H1 (cell line): ENCODE measurements around the gene PITPNC1. TPM values are rescaled to one million over a fixed set of nuclear protein-coding genes. Genes with fewer than 3 reads are reported as not detected.

Experiments used
- CTCF ChIA-PET: fragments of 300-600 bp; sonication (Branson Sonifier 250); formaldehyde crosslinking; loops from one replicate; lab custom pipeline; 2021; ENCODE audit not compliant: partially characterized antibody; lab: Charles Lee
- POLR2A ChIA-PET: fragments of 300-600 bp; sonication (Branson Sonifier 250); formaldehyde crosslinking; loops from one replicate; lab custom pipeline; 2021; ENCODE audit warnings: inconsistent platforms; ENCODE audit not compliant: partially characterized antibody; lab: Charles Lee
- DNase-seq, 2 experiments: peaks; one replicate each; pipeline versions ENCODE4 v3.0.0 to v3.0.0-alpha.2; 2010 to 2022; ENCODE audit warnings: low spot score in 2 of 2, low read depth in 1 of 2, mixed read lengths in 1 of 2
- FAIRE-seq: peaks from 2 replicates; lab custom pipeline; 2011; peaks lifted over from hg19 to GRCh38; lab: Jason Lieb, UNC
- H2AFZ ChIP-seq: 2 replicates; pipeline ENCODE4 v1.8.1; 2012; ENCODE audit warnings: low read length, inconsistent platforms
- H2AK5ac ChIP-seq: 2 replicates; pipeline ENCODE4 v1.6.1; 2013; ENCODE audit warnings: low read depth, low read length
- H2BK120ac ChIP-seq: replicated peaks from 2 replicates; pipeline ENCODE3; 2013; ENCODE audit warnings: low read depth, low read length, inconsistent platforms
- H2BK12ac ChIP-seq: 2 replicates; pipeline ENCODE4 v1.6.1; 2013; ENCODE audit warnings: low read depth, low read length
- H2BK15ac ChIP-seq: 2 replicates; pipeline ENCODE4 v1.6.1; 2013; ENCODE audit warnings: low read length
- H2BK20ac ChIP-seq: 2 replicates; pipeline ENCODE4 v1.6.1; 2013; ENCODE audit warnings: low read length
- H2BK5ac ChIP-seq: 2 replicates; pipeline ENCODE4 v1.6.1; 2013; ENCODE audit warnings: low read depth, low read length
- H3K14ac ChIP-seq: 2 replicates; pipeline ENCODE4 v1.6.1; 2013; ENCODE audit warnings: inconsistent platforms; ENCODE audit not compliant: insufficient read length
- H3K18ac ChIP-seq: 2 replicates; pipeline ENCODE4 v1.6.1; 2013; ENCODE audit warnings: low read length; ENCODE audit errors: extremely low read depth
- H3K23ac ChIP-seq: 2 replicates; pipeline ENCODE4 v1.6.1; 2013; ENCODE audit warnings: inconsistent platforms; ENCODE audit not compliant: insufficient read length
- H3K23me2 ChIP-seq: 2 replicates; pipeline ENCODE4 v1.6.1; 2013; ENCODE audit warnings: low read depth, low read length
- H3K27ac ChIP-seq: 2 replicates; pipeline ENCODE4 v1.6.1; 2011; ENCODE audit warnings: low read depth, low read length, inconsistent platforms
- H3K27me3 ChIP-seq, 4 experiments: replicated peaks in 1 of 4; 1 replicate in 1 of 4; 2 replicates in 3 of 4; pipeline versions ENCODE4 v1.6.1 to v1.8.1; 2011 to 2013; ENCODE audit warnings: low read length in 3 of 4, mild to moderate bottlenecking in 3 of 4, inconsistent platforms in 2 of 4, mixed read lengths in 2 of 4, moderate library complexity in 1 of 4; ENCODE audit not compliant: control insufficient read depth in 3 of 4, insufficient read depth in 3 of 4; ENCODE audit errors: extremely low read depth in 1 of 4
- H3K36me3 ChIP-seq, 4 experiments: 2 replicates each; pipeline versions ENCODE4 v1.6.1 to v1.8.1; 2011 to 2013; ENCODE audit warnings: mild to moderate bottlenecking in 4 of 4, low read length in 3 of 4, moderate library complexity in 2 of 4, control low read depth in 1 of 4, inconsistent platforms in 1 of 4; ENCODE audit not compliant: insufficient read depth in 4 of 4, control insufficient read depth in 2 of 4
- H3K4ac ChIP-seq: replicated peaks from 2 replicates; pipeline ENCODE3; 2013; ENCODE audit warnings: low read length, low read depth, mixed read lengths, inconsistent platforms; ENCODE audit not compliant: insufficient read length
- H3K4me1 ChIP-seq, 4 experiments: replicated peaks in 1 of 4; 1 replicate in 1 of 4; 2 replicates in 3 of 4; pipeline versions ENCODE4 v1.6.1 to v1.8.1; 2011 to 2013; ENCODE audit warnings: low read length in 3 of 4, inconsistent platforms in 2 of 4, mixed read lengths in 1 of 4; ENCODE audit not compliant: insufficient read depth in 4 of 4, control insufficient read depth in 3 of 4
- H3K4me2 ChIP-seq, 2 experiments: 2 replicates each; pipeline versions ENCODE4 v1.6.1 to v1.8.1; 2011 to 2013; ENCODE audit warnings: low read depth in 2 of 2, low read length in 2 of 2, control low read depth in 1 of 2, inconsistent platforms in 1 of 2, mild to moderate bottlenecking in 1 of 2; ENCODE audit not compliant: insufficient read depth in 1 of 2
- H3K4me3 ChIP-seq, 4 experiments: fragments of 200-600, 300-600 bp in 1 of 4; sonication (generic), shearing (Covaris generic), sonication (Bioruptor Twin) in 1 of 4; 2 replicates each; pipeline versions ENCODE4 v1.5.1 to v1.8.1; 2011 to 2016; ENCODE audit warnings: low read length in 4 of 4, low read depth in 3 of 4, control low read depth in 2 of 4, inconsistent platforms in 2 of 4, mild to moderate bottlenecking in 2 of 4, mixed read lengths in 1 of 4, moderate library complexity in 1 of 4; ENCODE audit not compliant: insufficient read depth in 2 of 4; ENCODE audit errors: extremely low read depth in 1 of 4
- H3K56ac ChIP-seq: replicated peaks from 2 replicates; pipeline ENCODE3; 2013; ENCODE audit warnings: low read depth, mild to moderate bottlenecking, mixed read lengths, low read length, inconsistent platforms; ENCODE audit not compliant: insufficient read length
- H3K79me1 ChIP-seq: 2 replicates; pipeline ENCODE4 v1.6.1; 2013; ENCODE audit warnings: low read depth, low read length, control low read depth
- H3K79me2 ChIP-seq, 2 experiments: 2 replicates each; pipeline versions ENCODE4 v1.6.1 to v1.8.1; 2012 to 2013; ENCODE audit warnings: low read length in 2 of 2, mild to moderate bottlenecking in 2 of 2, inconsistent platforms in 1 of 2; ENCODE audit not compliant: insufficient read depth in 2 of 2, control insufficient read depth in 1 of 2
- H3K9ac ChIP-seq, 4 experiments: replicated peaks in 1 of 4; 1 replicate in 1 of 4; 2 replicates in 3 of 4; pipeline versions ENCODE4 v1.6.1 to v1.8.1; 2011 to 2013; ENCODE audit warnings: low read depth in 3 of 4, low read length in 3 of 4, control low read depth in 2 of 4, mild to moderate bottlenecking in 2 of 4, moderate library complexity in 2 of 4, inconsistent platforms in 1 of 4; ENCODE audit errors: extremely low read depth in 1 of 4
- H3K9me3 ChIP-seq, 2 experiments: 2 replicates each; pipeline versions ENCODE4 v1.6.1 to v1.8.1; 2012 to 2013; ENCODE audit warnings: mild to moderate bottlenecking in 2 of 2, moderate library complexity in 2 of 2, control low read depth in 1 of 2, inconsistent platforms in 1 of 2, low read depth in 1 of 2, low read length in 1 of 2, mixed read lengths in 1 of 2; ENCODE audit not compliant: insufficient read depth in 2 of 2
- H4K20me1 ChIP-seq, 2 experiments: replicated peaks in 1 of 2; 2 replicates each; pipeline versions ENCODE3 to v1.8.1; 2011 to 2013; ENCODE audit warnings: inconsistent platforms in 2 of 2, low read length in 2 of 2, mild to moderate bottlenecking in 1 of 2; ENCODE audit not compliant: insufficient read depth in 2 of 2, control insufficient read depth in 1 of 2
- H4K5ac ChIP-seq: 2 replicates; pipeline ENCODE4 v1.6.1; 2013; ENCODE audit warnings: low read length, low read depth, mixed read lengths, inconsistent platforms; ENCODE audit not compliant: insufficient read length
- H4K8ac ChIP-seq: 2 replicates; pipeline ENCODE4 v1.8.0; 2013; ENCODE audit warnings: mild to moderate bottlenecking, moderate library complexity, low read length, inconsistent platforms; ENCODE audit not compliant: insufficient read depth; ENCODE audit errors: extremely low read depth
- H4K91ac ChIP-seq: replicated peaks from 2 replicates; pipeline ENCODE3; 2013; ENCODE audit warnings: low read length, mixed read lengths, inconsistent platforms; ENCODE audit not compliant: insufficient read length
- POU5F1 ChIP-seq: IDR thresholded peaks from 2 replicates; pipeline ENCODE4 v1.6.1; 2011; ENCODE audit warnings: low read depth, mild to moderate bottlenecking, low read length, moderate library complexity
- WGBS, 2 experiments: shearing (Covaris generic) in 1 of 2; methylation state at CpG; one replicate each; pipeline versions ENCODE4 v1.1.6 to v1.1.7; 2013 to 2015; ENCODE audit warnings: low lambda C conversion rate in 2 of 2, mixed read lengths in 2 of 2, inconsistent platforms in 1 of 2, low coverage in 1 of 2, missing lambda C conversion rate in 1 of 2; ENCODE audit not compliant: insufficient replicate concordance in 2 of 2, insufficient coverage in 1 of 2, insufficient read length in 1 of 2; ENCODE audit errors: extremely low coverage in 1 of 2, missing lambda C conversion rate in 1 of 2; 5-methylcytosine and 5-hydroxymethylcytosine counted together
- polyA plus RNA-seq, 7 experiments: library from polyadenylated mRNA; depleted of rRNA in 3 of 7; stranded (reverse) in 5 of 7; unstranded in 2 of 7; fragments of >200 nt in 5 of 7; fragments of 200-250 nt in 2 of 7; gene quantifications; 1 replicate in 5 of 7; 2 replicates in 1 of 7; 4 replicates in 1 of 7; pipeline versions ENCODE4 v1.2.1 to v1.2.3, GENCODE V29; 2011 to 2013; ENCODE audit warnings: missing spikeins in 2 of 7, mixed read lengths in 2 of 7
- total RNA-seq: library from RNA; stranded (reverse); fragmentation: NEBNext Ultra II Directional; extraction: Animal tissue kit (Norgen Biotek cat#: 25700); gene quantifications from 2 replicates; pipeline ENCODE4 v1.2.1, GENCODE V29; 2021

Gene PITPNC1
- total and polyA plus RNA-seq, 2 of the 8 experiments (the other 6 are each of a cell fraction or from before 2014, with no cell fraction given), result 17.6 to 54.7 TPM

- Histone ChIP-seq H2AK5ac (no peak overlapping the region), H2BK5ac (no peak overlapping the region), H2BK15ac (no peak overlapping the region), H3K79me2 (peaks cover 0 to 48% of the 10 kb centered on the region in 2 experiments; a peak in 3 of 4 replicates), H4K8ac (no peak overlapping the region), H3K79me1 (peaks cover 4% of the 10 kb centered on the region; the same call in 1 of the 2 replicates), H3K36me3 (no peaks in the 10 kb centered on the region), H3K27ac (no peak overlapping the region), H4K5ac (no peak overlapping the region), H3K23me2 (no peaks in the 10 kb centered on the region), H3K14ac (no peak overlapping the region), H3K18ac (no peak overlapping the region; the same call in 1 of the 2 replicates), H2AFZ (no peak overlapping the region), H3K4me2 (no peak overlapping the region), H4K91ac (no peak overlapping the region), H4K20me1 (peaks cover 0 to 3% of the 10 kb centered on the region in 2 experiments), H2BK120ac (no peak overlapping the region), H3K27me3 (no peaks in the 10 kb centered on the region), H3K56ac (no peak overlapping the region), H3K9ac (no peak overlapping the region), H2BK12ac (no peak overlapping the region), H3K23ac (no peak overlapping the region), H3K4ac (no peak overlapping the region), H2BK20ac (no peak overlapping the region), H3K4me3 (no peak overlapping the region), H3K9me3 (no peaks in the 10 kb centered on the region), H3K4me1 (peaks cover 0 to 4% (median 1%) of the 10 kb centered on the region in 4 experiments; a peak in 3 of 7 replicates)
- POLR2A ChIA-PET, result no interaction called here
- CTCF ChIA-PET, result interaction anchor here (2.2 kb wide), 1 partner anchor 40 kb away, joined by 6 read pairs; no protein-coding TSS in a partner anchor
- no peak for FAIRE-seq
- no peak for DNase-seq
- WGBS, 2 experiments, result 99% methylated on average over 5 of the region's 5 CpGs; no CpG with 5 or more reads in 1 of the 2 experiments
- no peak for TF ChIP-seq POU5F1
Measured at GRCh38 chr17:67435786-67436185, 58.7 kb downstream of the PITPNC1 start.
